WTC11 (cell line): ENCODE results near the gene ZBTB20. TPM values are rescaled to one million over a fixed set of nuclear protein-coding genes. Genes with fewer than 3 reads are reported as not detected.

Source experiments
- ATAC-seq: fragments of 200-7000 bp; cut with Tn5 transposase; 2 replicates; pipeline ENCODE4 v1.10.0; 2021; ENCODE audit warnings: mild to moderate bottlenecking, moderate library complexity
- CTCF ChIA-PET: fragments of 300-600 bp; sonication (Branson Sonifier 250); formaldehyde crosslinking; loops from one replicate; lab custom pipeline; 2021; ENCODE audit warnings: antibody characterized with exemption; lab: Charles Lee
- POLR2A ChIA-PET: fragments of 350-600 bp; sonication (Branson Sonifier 250); formaldehyde crosslinking; loops from one replicate; lab custom pipeline; 2021; ENCODE audit warnings: antibody characterized with exemption; lab: Charles Lee
- DNase-seq: peaks from one replicate; pipeline ENCODE4 v3.0.0; 2021; ENCODE audit warnings: low spot score
- H3K27ac Mint-ChIP-seq: 2 replicates; pipeline ENCODE4 v1.8.0; 2021; ENCODE audit warnings: mixed read lengths
- H3K27me3 Mint-ChIP-seq: 2 replicates; pipeline ENCODE4 v1.8.0; 2021; ENCODE audit warnings: low read depth, mild to moderate bottlenecking, moderate library complexity, mixed read lengths
- H3K36me3 Mint-ChIP-seq: 2 replicates; pipeline ENCODE4 v1.8.0; 2021; ENCODE audit warnings: mixed read lengths
- H3K4me1 Mint-ChIP-seq: 2 replicates; pipeline ENCODE4 v1.8.0; 2022; ENCODE audit warnings: mixed read lengths
- H3K4me3 Mint-ChIP-seq: 2 replicates; pipeline ENCODE4 v1.8.0; 2021; ENCODE audit warnings: mild to moderate bottlenecking, moderate library complexity, mixed read lengths
- H3K9me3 Mint-ChIP-seq: 2 replicates; pipeline ENCODE4 v1.8.0; 2021; ENCODE audit warnings: mixed read lengths
- ATF2 ChIP-seq: sonication (generic); formaldehyde crosslinking; IDR thresholded peaks from 2 replicates; pipeline ENCODE4 v1.8.1; 2022; ENCODE audit warnings: low read depth, missing genetic modification reagents, borderline replicate concordance
- ATF6 ChIP-seq: sonication (generic); formaldehyde crosslinking; IDR thresholded peaks from 2 replicates; pipeline ENCODE4 v1.8.1; 2023; ENCODE audit warnings: mild to moderate bottlenecking, missing genetic modification reagents
- E2F1 ChIP-seq: sonication (generic); formaldehyde crosslinking; IDR thresholded peaks from 2 replicates; pipeline ENCODE4 v1.8.0; 2022; ENCODE audit warnings: mild to moderate bottlenecking, missing genetic modification reagents
- EMX1 ChIP-seq: fragments of 250-450 bp; sonication (Bioruptor Pico); IDR thresholded peaks from 2 replicates; pipeline ENCODE4 v1.8.0; 2021; ENCODE audit warnings: mild to moderate bottlenecking
- FOXJ3 ChIP-seq: sonication (generic); formaldehyde crosslinking; IDR thresholded peaks from 2 replicates; pipeline ENCODE4 v1.9.0; 2021; ENCODE audit warnings: missing genetic modification reagents, mild to moderate bottlenecking, borderline replicate concordance
- FOXK1 ChIP-seq: sonication (generic); formaldehyde crosslinking; IDR thresholded peaks from 2 replicates; pipeline ENCODE4 v1.8.0; 2022; ENCODE audit warnings: mild to moderate bottlenecking, moderate library complexity, missing genetic modification reagents
- GRHL2 ChIP-seq: fragments of 250-450 bp; sonication (Bioruptor Pico); IDR thresholded peaks from 2 replicates; pipeline ENCODE4 v1.8.0; 2022; ENCODE audit warnings: mild to moderate bottlenecking, moderate library complexity; ENCODE audit not compliant: insufficient replicate concordance, severe bottlenecking
- JAZF1 ChIP-seq: fragments of 250-450 bp; sonication (Bioruptor Pico); IDR thresholded peaks from 2 replicates; pipeline ENCODE4 v1.9.0; 2021; ENCODE audit warnings: moderate library complexity, mild to moderate bottlenecking, inconsistent platforms
- JUN ChIP-seq: sonication (generic); formaldehyde crosslinking; IDR thresholded peaks from 2 replicates; pipeline ENCODE4 v1.8.0; 2023; ENCODE audit warnings: mild to moderate bottlenecking, missing genetic modification reagents
- MXD4 ChIP-seq: fragments of 250-450 bp; sonication (Bioruptor Pico); IDR thresholded peaks from 2 replicates; pipeline ENCODE4 v1.8.0; 2021; ENCODE audit warnings: mild to moderate bottlenecking, moderate library complexity, borderline replicate concordance
- MYBL2 ChIP-seq: sonication (generic); formaldehyde crosslinking; IDR thresholded peaks from 2 replicates; pipeline ENCODE4 v1.8.1; 2023; ENCODE audit warnings: mild to moderate bottlenecking, moderate library complexity, missing genetic modification reagents
- NFYB ChIP-seq: sonication (generic); formaldehyde crosslinking; conservative IDR thresholded peaks from 2 replicates; pipeline ENCODE4 v1.8.0; 2022; ENCODE audit warnings: low read depth, missing genetic modification reagents
- RORB ChIP-seq: fragments of 250-450 bp; sonication (Bioruptor Pico); IDR thresholded peaks from 2 replicates; pipeline ENCODE4 v1.9.0; 2021; ENCODE audit warnings: mild to moderate bottlenecking
- SMAD4 ChIP-seq: sonication (generic); formaldehyde crosslinking; IDR thresholded peaks from 2 replicates; pipeline ENCODE4 v1.8.0; 2022; ENCODE audit warnings: mild to moderate bottlenecking, missing genetic modification reagents
- SP1 ChIP-seq: sonication (generic); formaldehyde crosslinking; conservative IDR thresholded peaks from 2 replicates; pipeline ENCODE4 v1.8.1; 2022; ENCODE audit warnings: missing genetic modification reagents
- TCF7 ChIP-seq: sonication (generic); formaldehyde crosslinking; IDR thresholded peaks from 2 replicates; pipeline ENCODE4 v1.8.0; 2022; ENCODE audit warnings: mild to moderate bottlenecking, low read depth, missing genetic modification reagents, moderate library complexity
- ZBTB21 ChIP-seq: sonication (generic); formaldehyde crosslinking; IDR thresholded peaks from 2 replicates; pipeline ENCODE4 v1.8.1; 2023; ENCODE audit warnings: mild to moderate bottlenecking, missing genetic modification reagents, borderline replicate concordance
- ZNF281 ChIP-seq: sonication (generic); formaldehyde crosslinking; IDR thresholded peaks from 2 replicates; pipeline ENCODE4 v1.8.0; 2023; ENCODE audit warnings: mild to moderate bottlenecking, missing genetic modification reagents
- ZNF425 ChIP-seq: fragments of 250-450 bp; sonication (Bioruptor Pico); conservative IDR thresholded peaks from 2 replicates; pipeline ENCODE4 v1.9.0; 2021; ENCODE audit warnings: mild to moderate bottlenecking
- ZNF532 ChIP-seq: fragments of 250-450 bp; sonication (Bioruptor Pico); IDR thresholded peaks from 2 replicates; pipeline ENCODE4 v1.9.0; 2021; ENCODE audit warnings: mild to moderate bottlenecking, borderline replicate concordance
- ZSCAN18 ChIP-seq: fragments of 250-450 bp; sonication (Bioruptor Pico); IDR thresholded peaks from 2 replicates; pipeline ENCODE4 v2.1.2; 2022; ENCODE audit warnings: mild to moderate bottlenecking, moderate library complexity
- total RNA-seq: library from RNA; stranded (reverse); gene quantifications from 3 replicates; pipeline ENCODE4 v1.2.3, GENCODE V29; 2021

Gene ZBTB20
- total RNA-seq, 1 experiment from 2014 or later, result 1.5 TPM

GRCh38 chr3:114569186-114569585, 577.9 kb downstream of the ZBTB20 start:
- H3K27me3 Mint-ChIP-seq, result no peaks in the 10 kb centered on the region
- no peak for TF ChIP-seq ATF2 (CRISPR knock-in tag)
- TF ChIP-seq FOXJ3 (CRISPR knock-in tag), result no peak
- TF ChIP-seq ZBTB21 (CRISPR knock-in tag), result no peak
- TF ChIP-seq E2F1 (CRISPR knock-in tag), result no peak
- TF ChIP-seq MYBL2, result no peak
- no peak for TF ChIP-seq SMAD4 (CRISPR knock-in tag)
- TF ChIP-seq EMX1, result no peak
- TF ChIP-seq ZSCAN18 (CRISPR knock-in tag), result no peak
- ChIA-PET POLR2A (no interaction called here), CTCF (no interaction called here)
- H3K4me3 Mint-ChIP-seq, result no peak overlapping the region
- H3K27ac Mint-ChIP-seq, result no peak overlapping the region
- H3K36me3 Mint-ChIP-seq, result no peaks in the 10 kb centered on the region
- peaks cover under 1% of the 10 kb centered on the region; the same call in 1 of the 2 replicates for H3K9me3 Mint-ChIP-seq
- peaks cover 63% of the 10 kb centered on the region for H3K4me1 Mint-ChIP-seq
- DNase-seq, result no peak
- ATAC-seq, result no peak

GRCh38 chr3:114567771-114568170, 579.3 kb downstream of the ZBTB20 start:
- Mint-ChIP-seq H3K4me1 (peaks cover 61% of the 10 kb centered on the region), H3K9me3 (peaks cover 7% of the 10 kb centered on the region), H3K27ac (no peak overlapping the region), H3K36me3 (0 out of 2 replicates have a peak, but pooled peaks cover 2% of the 10 kb centered on the region), H3K4me3 (no peak overlapping the region), H3K27me3 (no peaks in the 10 kb centered on the region)
- ChIA-PET CTCF (no interaction called here), POLR2A (no interaction called here)
- no peak for DNase-seq
- peak; percentile 33 for ATAC-seq
- TF ChIP-seq ZNF425, result no peak
- no peak for TF ChIP-seq JAZF1
- TF ChIP-seq TCF7 (CRISPR knock-in tag), result no peak
- no peak for TF ChIP-seq ZNF532 (CRISPR knock-in tag)
- TF ChIP-seq RORB (CRISPR knock-in tag), result no peak
- no peak for TF ChIP-seq NFYB
- TF ChIP-seq FOXK1, result no peak
- TF ChIP-seq GRHL2 (CRISPR knock-in tag), result no peak
- TF ChIP-seq SP1 (CRISPR knock-in tag), result no peak
- no peak for TF ChIP-seq ATF6 (CRISPR knock-in tag)
- no peak for TF ChIP-seq JUN (CRISPR knock-in tag)
- no peak for TF ChIP-seq EMX1
- TF ChIP-seq ZNF281 (CRISPR knock-in tag), result no peak
- TF ChIP-seq MXD4 (CRISPR knock-in tag), result no peak
